IMR-90 (cell line): ENCODE measurements around the gene CHST2. TPM values are rescaled to one million over a fixed set of nuclear protein-coding genes. Genes with fewer than 3 reads are reported as not detected.
A peak's percentile ranks its signal among the peaks of the same experiment; 100 is the strongest.

Source experiments
- ATAC-seq: fragments of 200-7000 bp; cut with Tn5 transposase; 2 replicates; pipeline ENCODE4 v1.9.1; 2020; ENCODE audit warnings: low read depth, mild to moderate bottlenecking, moderate library complexity
- BruUV-seq: library from RNA; stranded (reverse); fragments of 400-500 nt; replicated peaks from 2 replicates; lab custom pipeline; 2021; lab: Mats Ljungman, UMichigan
- CTCF ChIA-PET: fragments of 300-600 bp; formaldehyde crosslinking; extraction: SDS; loops from one replicate; lab custom pipeline; 2021; ENCODE audit warnings: antibody characterized with exemption; lab: Yijun Ruan, JAX
- POLR2A ChIA-PET: fragments of 300-600 bp; sonication (Branson Sonifier 250); formaldehyde crosslinking; loops from one replicate; lab custom pipeline; 2022; ENCODE audit warnings: antibody characterized with exemption; ENCODE audit not compliant: unreplicated experiment; lab: Charles Lee
- DNase-seq: peaks from one replicate; pipeline ENCODE4 v3.0.0; 2013
- H2AFZ ChIP-seq: replicated peaks from 2 replicates; pipeline ENCODE3; 2013; ENCODE audit warnings: low read length, mild to moderate bottlenecking; ENCODE audit not compliant: poor library complexity
- H2AK5ac ChIP-seq: 2 replicates; pipeline ENCODE4 v1.6.1; 2013; ENCODE audit warnings: low read depth, low read length, inconsistent platforms
- H2AK9ac ChIP-seq: replicated peaks from 2 replicates; pipeline ENCODE3; 2013; ENCODE audit warnings: mild to moderate bottlenecking, low read depth, low read length, moderate library complexity; ENCODE audit not compliant: poor library complexity
- H2BK120ac ChIP-seq: 2 replicates; pipeline ENCODE4 v1.6.1; 2013; ENCODE audit warnings: low read depth, low read length, inconsistent platforms
- H2BK15ac ChIP-seq: 3 replicates; pipeline ENCODE4 v1.6.1; 2013; ENCODE audit warnings: low read depth, low read length, inconsistent platforms
- H2BK20ac ChIP-seq: 2 replicates; pipeline ENCODE4 v1.6.1; 2013; ENCODE audit warnings: low read depth, mild to moderate bottlenecking, inconsistent platforms, low read length, moderate library complexity
- H2BK5ac ChIP-seq: 2 replicates; pipeline ENCODE4 v1.6.1; 2013; ENCODE audit warnings: mild to moderate bottlenecking, low read depth, low read length, inconsistent platforms; ENCODE audit not compliant: poor library complexity, severe bottlenecking
- H3K14ac ChIP-seq: replicated peaks from 2 replicates; pipeline ENCODE4 v1.6.1; 2013; ENCODE audit warnings: low read depth, low read length, inconsistent platforms
- H3K18ac ChIP-seq: 2 replicates; pipeline ENCODE4 v1.6.1; 2013; ENCODE audit warnings: low read depth, low read length, control low read depth
- H3K23ac ChIP-seq: 2 replicates; pipeline ENCODE4 v1.6.1; 2013; ENCODE audit warnings: low read depth, low read length, inconsistent platforms
- H3K27ac ChIP-seq: 2 replicates; pipeline ENCODE4 v1.5.1; 2013; ENCODE audit warnings: mild to moderate bottlenecking, control low read depth, low read length; ENCODE audit not compliant: insufficient read depth
- H3K27me3 ChIP-seq: 2 replicates; pipeline ENCODE4 v1.6.1; 2013; ENCODE audit warnings: low read length; ENCODE audit not compliant: control insufficient read depth, insufficient read depth
- H3K36me3 ChIP-seq: 2 replicates; pipeline ENCODE4 v1.6.1; 2013; ENCODE audit warnings: low read length, mixed read lengths; ENCODE audit not compliant: control insufficient read depth, insufficient read depth
- H3K4ac ChIP-seq: 2 replicates; pipeline ENCODE4 v1.6.1; 2013; ENCODE audit warnings: low read depth, low read length, inconsistent platforms
- H3K4me1 ChIP-seq: 2 replicates; pipeline ENCODE4 v1.6.1; 2013; ENCODE audit warnings: low read length, mixed read lengths; ENCODE audit not compliant: control insufficient read depth, insufficient read depth
- H3K4me2 ChIP-seq: 2 replicates; pipeline ENCODE4 v1.6.1; 2013; ENCODE audit warnings: low read depth, mild to moderate bottlenecking, control low read depth, low read length, moderate library complexity
- H3K4me3 ChIP-seq: 2 replicates; pipeline ENCODE4 v1.5.1; 2013; ENCODE audit warnings: low read depth, mild to moderate bottlenecking, control low read depth, low read length, moderate library complexity; ENCODE audit not compliant: insufficient read depth
- H3K56ac ChIP-seq: 2 replicates; pipeline ENCODE4 v1.6.1; 2013; ENCODE audit warnings: low read length, inconsistent platforms; ENCODE audit not compliant: insufficient read depth; ENCODE audit errors: extremely low read depth
- H3K79me1 ChIP-seq, 2 experiments: 2 replicates each; pipeline ENCODE4 v1.6.1; 2013; ENCODE audit warnings: low read length in 2 of 2, inconsistent platforms in 1 of 2, low read depth in 1 of 2
- H3K9ac ChIP-seq: 2 replicates; pipeline ENCODE4 v1.6.1; 2013; ENCODE audit warnings: low read depth, low read length, control low read depth
- H3K9me1 ChIP-seq: 2 replicates; pipeline ENCODE4 v1.6.1; 2013; ENCODE audit warnings: low read length, inconsistent platforms; ENCODE audit not compliant: insufficient read depth
- H3K9me3 ChIP-seq: 2 replicates; pipeline ENCODE4 v1.6.1; 2013; ENCODE audit warnings: low read length; ENCODE audit not compliant: control insufficient read depth, insufficient read depth
- H4K20me1 ChIP-seq: 2 replicates; pipeline ENCODE4 v1.6.1; 2013; ENCODE audit warnings: low read length, inconsistent platforms; ENCODE audit not compliant: insufficient read depth
- H4K5ac ChIP-seq: 2 replicates; pipeline ENCODE4 v1.6.1; 2013; ENCODE audit warnings: mild to moderate bottlenecking, low read depth, low read length, control low read depth
- H4K8ac ChIP-seq, 2 experiments: 2 replicates each; pipeline ENCODE4 v1.6.1; 2013; ENCODE audit warnings: low read depth in 2 of 2, low read length in 2 of 2, control low read depth in 1 of 2, inconsistent platforms in 1 of 2
- H4K91ac ChIP-seq: 2 replicates; pipeline ENCODE4 v1.6.1; 2013; ENCODE audit warnings: low read depth, low read length, inconsistent platforms; ENCODE audit not compliant: insufficient read depth
- BHLHE40 ChIP-seq: fragments of 150-350 bp; IDR thresholded peaks from 2 replicates; pipeline ENCODE4 v1.6.1; 2016; ENCODE audit warnings: mild to moderate bottlenecking, low read depth, low read length
- CEBPB ChIP-seq: IDR thresholded peaks from 2 replicates; pipeline ENCODE4 v1.6.1; 2012; ENCODE audit warnings: low read depth, low read length, improper control_type of control experiment
- CHD1 ChIP-seq: IDR thresholded peaks from 2 replicates; pipeline ENCODE4 v1.6.1; 2012; ENCODE audit warnings: low read depth, low read length, improper control_type of control experiment
- CTCF ChIP-seq: conservative IDR thresholded peaks from 2 replicates; pipeline ENCODE4 v1.5.1; 2012; ENCODE audit warnings: mild to moderate bottlenecking, low read depth, low read length, improper control_type of control experiment
- FOS ChIP-seq: fragments of 150-350 bp; IDR thresholded peaks from 2 replicates; pipeline ENCODE4 v1.6.1; 2016; ENCODE audit warnings: low read depth, low read length
- MAFK ChIP-seq: IDR thresholded peaks from 2 replicates; pipeline ENCODE4 v1.6.1; 2012; ENCODE audit warnings: low read depth, low read length, improper control_type of control experiment
- MAZ ChIP-seq: IDR thresholded peaks from 2 replicates; pipeline ENCODE4 v1.6.1; 2012; ENCODE audit warnings: low read depth, mild to moderate bottlenecking, low read length, improper control_type of control experiment, moderate library complexity, borderline replicate concordance
- MXI1 ChIP-seq: IDR thresholded peaks from 2 replicates; pipeline ENCODE4 v1.6.1; 2012; ENCODE audit warnings: low read depth, mild to moderate bottlenecking, low read length, moderate library complexity, borderline replicate concordance
- NFE2L2 ChIP-seq: fragments of 150-350 bp; IDR thresholded peaks from 2 replicates; pipeline ENCODE4 v1.6.1; 2016; ENCODE audit warnings: low read depth, mild to moderate bottlenecking, low read length
- POLR2A ChIP-seq: IDR thresholded peaks from 2 replicates; pipeline ENCODE4 v1.6.1; 2012; ENCODE audit warnings: mild to moderate bottlenecking, low read depth, low read length
- RAD21 ChIP-seq: IDR thresholded peaks from 2 replicates; pipeline ENCODE4 v1.6.1; 2012; ENCODE audit warnings: low read length, improper control_type of control experiment
- RCOR1 ChIP-seq: IDR thresholded peaks from 2 replicates; pipeline ENCODE4 v1.6.1; 2012; ENCODE audit warnings: mild to moderate bottlenecking, low read length, improper control_type of control experiment; ENCODE audit not compliant: insufficient replicate concordance
- RFX5 ChIP-seq: IDR thresholded peaks from 2 replicates; pipeline ENCODE4 v1.8.0; 2012; ENCODE audit warnings: low read depth, mild to moderate bottlenecking, low read length, moderate library complexity
- SMC3 ChIP-seq: fragments of 150-350 bp; IDR thresholded peaks from 2 replicates; pipeline ENCODE4 v1.6.1; 2016; ENCODE audit warnings: low read depth, mild to moderate bottlenecking, antibody characterized with exemption, low read length, moderate library complexity
- WGBS, 2 experiments: methylation state at CpG; one replicate each; pipeline versions ENCODE4 v1.1.5 to v1.1.7; 2013; ENCODE audit warnings: missing lambda C conversion rate in 2 of 2; ENCODE audit not compliant: insufficient read length in 1 of 2; ENCODE audit errors: extremely low coverage in 2 of 2; 5-methylcytosine and 5-hydroxymethylcytosine counted together
- dilution Hi-C: fragments of 300-500 bp; cut with HindIII; formaldehyde crosslinking; loops from one replicate; pipeline ENCODE4 v1.14.3; 2018; ENCODE audit warnings: low sequenced_read_pairs; ENCODE audit not compliant: unreplicated experiment
- in situ Hi-C: fragments of 300-500 bp; cut with MboI; formaldehyde crosslinking; loops from 3 replicates; pipeline ENCODE4 v1.14.3; 2019; ENCODE audit warnings: low sequenced_read_pairs, inconsistent platforms, mixed read lengths
- intact Hi-C: fragments of 100-400 bp; cut with micrococcal nuclease; formaldehyde crosslinking; loops from 2 replicates; pipeline ENCODE4 v1.10.0; 2022
- polyA plus RNA-seq, 3 experiments: library from polyadenylated mRNA; depleted of rRNA; stranded (reverse); fragments of >200 nt; gene quantifications; 2 replicates each; pipeline ENCODE4 v1.2.3, GENCODE V29; 2012; ENCODE audit warnings: low replicate concordance in 1 of 3
- total RNA-seq: library from RNA; depleted of rRNA; stranded (reverse); fragments of >200 nt; gene quantifications from 2 replicates; pipeline ENCODE4 v1.2.3, GENCODE V29; 2012
- TF ChIP-seq, protein P1 (sequence below): fragments of 150-350 bp; IDR thresholded peaks from 2 replicates; pipeline ENCODE4 v1.6.1; 2016; ENCODE audit warnings: low read depth, mild to moderate bottlenecking, low read length, moderate library complexity, borderline replicate concordance
- TF ChIP-seq, protein P2 (sequence below): fragments of 150-350 bp; IDR thresholded peaks from 2 replicates; pipeline ENCODE4 v1.6.1; 2017; ENCODE audit warnings: mild to moderate bottlenecking, antibody characterized with exemption, low read length, low read depth

Gene CHST2
- total and polyA plus RNA-seq, 2 of the 4 experiments (the other 2 are of a cell fraction): 0.90 to 1.4 TPM

GRCh38 chr3:143170074-143170473 lies 50.5 kb downstream of the CHST2 start:
- Histone ChIP-seq H4K8ac (peak overlapping the region; percentile 28 to 45; a peak in 2 of 4 replicates), H2BK15ac (0 out of 3 replicates have a peak overlapping the region, but pooled peaks have one; percentile 26), H3K4ac (peak overlapping the region; percentile 67; the same call in 1 of the 2 replicates), H3K9me1 (peaks cover 15% of the 10 kb centered on the region), H2BK120ac (peak overlapping the region; percentile 68; the same call in 1 of the 2 replicates), H2AK5ac (peak overlapping the region; percentile 64; the same call in 1 of the 2 replicates), H4K91ac (peak overlapping the region; percentile 60; the same call in 1 of the 2 replicates), H3K4me3 (no peak overlapping the region), H3K36me3 (no peaks in the 10 kb centered on the region), H2AFZ (no peak overlapping the region), H3K14ac (peak overlapping the region; percentile 42), H3K9me3 (no peaks in the 10 kb centered on the region), H2BK20ac (peak overlapping the region; percentile 89), H3K79me1 (no peaks in the 10 kb centered on the region), H3K18ac (no peak overlapping the region; the same call in 1 of the 2 replicates), H3K9ac (no peak overlapping the region), H3K27me3 (no peaks in the 10 kb centered on the region), H3K56ac (no peak overlapping the region), H2AK9ac (no peak overlapping the region), H4K5ac (no peak overlapping the region), H3K23ac (0 out of 2 replicates have a peak overlapping the region, but pooled peaks have one; percentile 28), H3K4me1 (peaks cover 23% of the 10 kb centered on the region), H4K20me1 (no peaks in the 10 kb centered on the region), H2BK5ac (peak overlapping the region; percentile 46), H3K27ac (no peak overlapping the region), H3K4me2 (no peak overlapping the region)
- in situ Hi-C loops: no loop called here
- ATAC-seq: no peak
- 87% methylated on average over 4 of the region's 6 CpGs; no CpG with 5 or more reads in 1 of the 2 experiments for WGBS, 2 experiments
- CTCF ChIA-PET: no interaction called here
- no TSS peak for BruUV-seq
- intact Hi-C loops: no loop called here
- POLR2A ChIA-PET: no interaction called here
- no peak for DNase-seq
- TF ChIP-seq MAFK (no peak), POLR2A (no peak), CEBPB (no peak), RFX5 (no peak), MAZ (no peak), NFE2L2 (no peak), MXI1 (no peak), BHLHE40 (no peak), CTCF (no peak), SMC3 (no peak), CHD1 (no peak), RCOR1 (no peak), FOS (no peak), RAD21 (no peak)
- TF ChIP-seq, protein P1, sequence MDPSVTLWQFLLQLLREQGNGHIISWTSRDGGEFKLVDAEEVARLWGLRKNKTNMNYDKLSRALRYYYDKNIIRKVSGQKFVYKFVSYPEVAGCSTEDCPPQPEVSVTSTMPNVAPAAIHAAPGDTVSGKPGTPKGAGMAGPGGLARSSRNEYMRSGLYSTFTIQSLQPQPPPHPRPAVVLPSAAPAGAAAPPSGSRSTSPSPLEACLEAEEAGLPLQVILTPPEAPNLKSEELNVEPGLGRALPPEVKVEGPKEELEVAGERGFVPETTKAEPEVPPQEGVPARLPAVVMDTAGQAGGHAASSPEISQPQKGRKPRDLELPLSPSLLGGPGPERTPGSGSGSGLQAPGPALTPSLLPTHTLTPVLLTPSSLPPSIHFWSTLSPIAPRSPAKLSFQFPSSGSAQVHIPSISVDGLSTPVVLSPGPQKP: no peak
- TF ChIP-seq, protein P2, sequence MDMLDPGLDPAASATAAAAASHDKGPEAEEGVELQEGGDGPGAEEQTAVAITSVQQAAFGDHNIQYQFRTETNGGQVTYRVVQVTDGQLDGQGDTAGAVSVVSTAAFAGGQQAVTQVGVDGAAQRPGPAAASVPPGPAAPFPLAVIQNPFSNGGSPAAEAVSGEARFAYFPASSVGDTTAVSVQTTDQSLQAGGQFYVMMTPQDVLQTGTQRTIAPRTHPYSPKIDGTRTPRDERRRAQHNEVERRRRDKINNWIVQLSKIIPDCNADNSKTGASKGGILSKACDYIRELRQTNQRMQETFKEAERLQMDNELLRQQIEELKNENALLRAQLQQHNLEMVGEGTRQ: no peak
- dilution Hi-C loops: no loop called here
